Measurements from ENCODE around the gene FGF12.

GRCh38 chr3:192223815-192224214 lies 503.5 kb downstream of the FGF12 start:
- TF ChIP-seq CTCF (IDR thresholded peaks at IDR 0.05; ENCODE audit: insufficient read depth, low read length, poor library complexity, severe bottlenecking): no peak
- TF ChIP-seq EZH2phosphoT487 (conservative IDR thresholded peaks at IDR 0.05; ENCODE audit: low read length): no peak

All from SU-DHL-6 (cell line).